ENCODE results near the gene GPN2. TPM values are rescaled to one million over a fixed set of nuclear protein-coding genes. Genes with fewer than 3 reads are reported as not detected.

The GPN2 gene
- total and polyA plus RNA-seq, 9 of the 15 experiments (the other 6 are each of a cell fraction or from before 2014, with no cell fraction given), result 9.9 to 58.8 (median 20.4) TPM

DNA sequence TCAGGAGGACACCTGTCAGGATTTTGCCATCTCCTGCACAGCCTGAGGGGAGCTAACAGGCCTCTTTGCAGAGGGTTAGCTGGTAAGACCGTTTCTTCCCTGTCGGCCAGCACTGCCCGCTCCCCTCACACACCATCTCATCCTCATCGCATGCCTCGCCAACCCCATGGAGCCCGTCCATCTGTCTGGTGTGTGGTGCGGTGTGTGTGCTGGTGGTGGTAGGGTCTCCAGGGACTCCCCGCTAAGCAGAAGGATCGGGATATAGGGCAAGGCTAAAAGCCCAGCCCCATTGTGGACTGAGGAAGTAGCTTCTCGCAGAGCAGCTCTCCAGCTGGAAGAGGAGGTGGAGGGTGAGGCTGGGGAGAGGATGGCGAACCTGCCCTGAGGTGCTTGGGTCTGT, 33.9 kb downstream of the GPN2 start:
- Histone ChIP-seq H3K4me2 (ENCODE audit: insufficient read depth, low read length) (no peak overlapping the region), H3K79me2 (ENCODE audit: control insufficient read depth, insufficient read depth, low read length) (no peaks in the 10 kb centered on the region), H3K27me3 (ENCODE audit: control insufficient read depth in 2 of 2, insufficient read depth in 2 of 2, low read length in 2 of 2) (no peaks in the 10 kb centered on the region), H4K20me1 (replicated peaks; ENCODE audit: control insufficient read depth, insufficient read depth, low read length) (peaks cover 13% of the 10 kb centered on the region; the same call in 1 of the 2 replicates), H3K4me1 (replicated peaks in 1 of 2; ENCODE audit: control insufficient read depth in 2 of 2, insufficient read depth in 2 of 2, low read length in 2 of 2) (peaks cover 0 to 11% of the 10 kb centered on the region in 2 experiments; a peak in 3 of 5 replicates), H3K9me3 (replicated peaks; ENCODE audit: control insufficient read depth, insufficient read depth, low read depth, low read length) (no peaks in the 10 kb centered on the region), H3K36me3 (ENCODE audit: control insufficient read depth, insufficient read depth, low read length) (peaks cover 44% of the 10 kb centered on the region; the same call in 2 of the 3 replicates), H2AFZ (ENCODE audit: low read depth, low read length) (no peak overlapping the region), H3K9ac (ENCODE audit: insufficient read depth in 1 of 2, low read depth in 2 of 2, low read length in 2 of 2) (peak overlapping the region in 1 of 2 experiments; percentile 72; a peak in 2 of 4 replicates), H3K9me1 (ENCODE audit: control insufficient read depth, insufficient read depth, low read length) (peaks cover 8% of the 10 kb centered on the region), H3K27ac (ENCODE audit: extremely low read depth, low read depth, low read length) (no peak overlapping the region), H3K4me3 (no peak overlapping the region)
- BruUV-seq (replicated peaks), result no TSS peak
- in situ Hi-C loops (cut with MboI) (no loop called here), intact Hi-C loops (cut with micrococcal nuclease) (no loop called here)
- FAIRE-seq, result no peak
- ChIA-PET POLR2A (interaction anchor here (0.7 to 1.5 kb wide), 4 partner anchors 9 to 215 kb away, joined by 3 to 11 read pairs (median 4); no protein-coding TSS in a partner anchor), CTCF (ENCODE audit: low intra/inter-chr PET ratio) (interaction anchor here (4.6 kb wide), 1 partner anchor 22 kb away, joined by 53 read pairs; no protein-coding TSS in a partner anchor)
- 0 out of 2 replicates have a peak, but pooled peaks have one; percentile 31 for TF ChIP-seq POLR2AphosphoS5 (IDR thresholded peaks at IDR 0.05; ENCODE audit: control insufficient read depth, insufficient read depth, low read depth, low read length)
- no peak for TF ChIP-seq ZBTB8A (IDR thresholded peaks at IDR 0.05; ENCODE audit: partially characterized antibody)
- no peak for TF ChIP-seq TGIF2 (CRISPR knock-in tag; IDR thresholded peaks at IDR 0.05)
- TF ChIP-seq SUPT5H (IDR thresholded peaks at IDR 0.05), result peak; percentile 24; the same call in 1 of the 2 replicates
- DNase-seq (ENCODE audit: extremely low read depth in 1 of 4, low spot score in 3 of 4), result no peak
- ATAC-seq, result no peak
- WGBS (ENCODE audit: insufficient coverage, low coverage, missing lambda C conversion rate), result 79% methylated on average over 9 of the region's 11 CpGs

DNA sequence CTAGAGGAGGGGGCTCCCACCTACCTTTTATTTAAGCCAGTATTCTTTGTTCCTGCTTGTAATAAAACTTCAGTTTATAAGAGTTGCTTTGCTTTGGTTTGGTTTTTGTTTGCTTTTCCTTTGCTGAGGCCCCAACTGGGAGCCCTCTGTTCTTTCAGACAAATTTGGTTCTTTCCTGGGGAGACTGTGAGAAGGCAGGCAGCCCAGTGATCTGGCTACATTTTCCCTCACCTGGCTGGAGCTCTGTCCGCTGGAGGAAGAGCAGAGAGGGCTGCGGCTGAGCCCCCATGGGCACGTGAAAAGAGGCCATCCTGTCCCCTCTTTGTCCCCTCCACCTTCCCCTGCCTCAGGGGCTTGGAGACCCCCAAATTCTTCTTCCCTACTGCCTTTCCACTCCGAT, 34.4 kb downstream of the GPN2 start:
- no peak for FAIRE-seq
- Histone ChIP-seq H3K9me3 (replicated peaks; ENCODE audit: control insufficient read depth, insufficient read depth, low read depth, low read length) (no peaks in the 10 kb centered on the region), H3K27me3 (ENCODE audit: control insufficient read depth in 2 of 2, insufficient read depth in 2 of 2, low read length in 2 of 2) (no peaks in the 10 kb centered on the region), H3K79me2 (ENCODE audit: control insufficient read depth, insufficient read depth, low read length) (no peaks in the 10 kb centered on the region), H3K36me3 (ENCODE audit: control insufficient read depth, insufficient read depth, low read length) (peaks cover 49% of the 10 kb centered on the region; the same call in 2 of the 3 replicates), H3K4me2 (ENCODE audit: insufficient read depth, low read length) (no peak overlapping the region), H3K9me1 (ENCODE audit: control insufficient read depth, insufficient read depth, low read length) (peaks cover 8% of the 10 kb centered on the region), H3K27ac (ENCODE audit: extremely low read depth, low read depth, low read length) (no peak overlapping the region), H3K4me3 (no peak overlapping the region), H2AFZ (ENCODE audit: low read depth, low read length) (no peak overlapping the region), H3K4me1 (replicated peaks in 1 of 2; ENCODE audit: control insufficient read depth in 2 of 2, insufficient read depth in 2 of 2, low read length in 2 of 2) (peaks cover 0 to 11% of the 10 kb centered on the region in 2 experiments; a peak in 3 of 5 replicates), H4K20me1 (replicated peaks; ENCODE audit: control insufficient read depth, insufficient read depth, low read length) (peaks cover 13% of the 10 kb centered on the region; the same call in 1 of the 2 replicates), H3K9ac (ENCODE audit: insufficient read depth in 1 of 2, low read depth in 2 of 2, low read length in 2 of 2) (peak overlapping the region in 1 of 2 experiments; percentile 72; a peak in 2 of 4 replicates)
- BruUV-seq (replicated peaks), result no TSS peak
- ATAC-seq, result no peak
- ChIA-PET POLR2A (interaction anchor here (0.6 to 1.5 kb wide), 9 partner anchors 10 to 359 kb away, joined by 3 to 11 read pairs (median 3); partner anchors contain the start of genes SLC9A1 and ZDHHC18), CTCF (ENCODE audit: low intra/inter-chr PET ratio) (interaction anchor here (4.6 kb wide), 1 partner anchor 22 kb away, joined by 53 read pairs; no protein-coding TSS in a partner anchor)
- WGBS (ENCODE audit: insufficient coverage, low coverage, missing lambda C conversion rate), result 85% methylated on average over 4 of the region's 4 CpGs
- intact Hi-C loops (cut with micrococcal nuclease) (no loop called here), in situ Hi-C loops (cut with MboI) (no loop called here)
- TF ChIP-seq LCOR (CRISPR knock-in tag; IDR thresholded peaks at IDR 0.05) (no peak), NCOA4 (IDR thresholded peaks at IDR 0.05; ENCODE audit: partially characterized antibody) (no peak), ZNF124 (CRISPR knock-in tag; IDR thresholded peaks at IDR 0.05) (no peak)
- no peak for DNase-seq (ENCODE audit: extremely low read depth in 1 of 4, low spot score in 3 of 4)

Data from K562 (cell line).